ENCODE measurements around the gene RNPEP.

DNA sequence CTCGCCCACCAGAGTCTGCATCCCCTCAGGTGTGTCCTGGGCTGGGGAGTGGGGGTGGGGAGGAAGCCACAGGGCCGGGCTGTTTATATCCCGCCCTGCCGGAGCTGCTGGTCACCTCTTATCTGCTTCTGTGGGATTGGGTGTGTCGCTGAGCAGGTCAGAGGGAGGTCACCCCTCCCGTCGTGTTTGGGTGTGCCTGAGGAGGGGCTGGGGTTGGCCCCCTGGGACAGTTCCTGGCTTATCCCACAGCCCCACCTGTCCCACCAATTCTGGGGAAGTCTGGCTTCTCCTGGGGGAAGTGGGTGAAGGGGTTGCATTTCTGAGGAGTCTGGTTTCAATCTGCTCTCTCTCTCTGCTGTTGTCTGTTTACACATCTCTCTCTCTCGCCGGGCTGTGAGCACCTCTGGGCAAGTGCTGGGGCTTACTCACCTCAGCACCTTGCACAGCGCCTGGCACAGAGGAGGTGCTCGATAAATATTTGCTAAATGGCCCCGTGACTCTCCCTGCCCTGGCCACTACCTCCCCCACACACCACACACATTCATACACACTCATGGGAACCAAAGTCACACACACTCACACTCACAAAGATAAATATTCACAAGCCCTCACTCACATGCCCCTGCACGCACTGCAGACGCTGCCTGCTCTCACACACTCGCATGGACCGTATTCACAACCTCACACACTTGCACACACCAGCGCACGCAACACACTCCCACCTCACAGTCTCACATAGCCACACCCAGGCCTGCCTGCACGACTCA, 36.2 kb downstream of the RNPEP start:
- TF ChIP-seq CTCF (IDR thresholded peaks at IDR 0.05; ENCODE audit: low read length) = no peak
- no peak for TF ChIP-seq EZH2 (IDR thresholded peaks at IDR 0.05; ENCODE audit: borderline replicate concordance, low read length)
